ENCODE results near the gene PPP1R27.

DNA sequence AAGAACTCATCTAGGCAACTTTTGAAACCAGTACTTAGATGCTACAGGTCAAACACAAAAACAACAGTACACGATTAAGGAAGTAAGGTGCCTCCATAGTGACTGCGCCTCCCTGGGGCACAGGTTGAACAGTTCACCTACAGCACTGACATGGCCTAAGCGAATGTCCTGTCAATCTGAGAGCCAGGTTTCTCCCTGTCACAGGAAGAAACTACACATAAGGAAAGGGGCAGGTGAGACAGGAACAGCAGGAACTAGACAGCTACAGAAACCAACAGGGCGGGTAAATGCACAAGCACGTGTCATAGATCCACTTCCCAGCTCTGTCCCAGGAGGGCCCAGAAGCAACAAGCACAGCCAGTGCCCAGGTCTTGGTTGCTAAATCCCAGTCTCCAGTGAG is 44.3 kb upstream of the PPP1R27 start:
- TF ChIP-seq, protein P1, sequence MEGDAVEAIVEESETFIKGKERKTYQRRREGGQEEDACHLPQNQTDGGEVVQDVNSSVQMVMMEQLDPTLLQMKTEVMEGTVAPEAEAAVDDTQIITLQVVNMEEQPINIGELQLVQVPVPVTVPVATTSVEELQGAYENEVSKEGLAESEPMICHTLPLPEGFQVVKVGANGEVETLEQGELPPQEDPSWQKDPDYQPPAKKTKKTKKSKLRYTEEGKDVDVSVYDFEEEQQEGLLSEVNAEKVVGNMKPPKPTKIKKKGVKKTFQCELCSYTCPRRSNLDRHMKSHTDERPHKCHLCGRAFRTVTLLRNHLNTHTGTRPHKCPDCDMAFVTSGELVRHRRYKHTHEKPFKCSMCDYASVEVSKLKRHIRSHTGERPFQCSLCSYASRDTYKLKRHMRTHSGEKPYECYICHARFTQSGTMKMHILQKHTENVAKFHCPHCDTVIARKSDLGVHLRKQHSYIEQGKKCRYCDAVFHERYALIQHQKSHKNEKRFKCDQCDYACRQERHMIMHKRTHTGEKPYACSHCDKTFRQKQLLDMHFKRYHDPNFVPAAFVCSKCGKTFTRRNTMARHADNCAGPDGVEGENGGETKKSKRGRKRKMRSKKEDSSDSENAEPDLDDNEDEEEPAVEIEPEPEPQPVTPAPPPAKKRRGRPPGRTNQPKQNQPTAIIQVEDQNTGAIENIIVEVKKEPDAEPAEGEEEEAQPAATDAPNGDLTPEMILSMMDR (IDR thresholded peaks at IDR 0.05): no peak
- TF ChIP-seq POLR2A (IDR thresholded peaks at IDR 0.05): no peak
